Left renal pelvis (tissue), 4 donors: ENCODE measurements around the gene PLCG2. TPM values are rescaled to one million over a fixed set of nuclear protein-coding genes. Genes with fewer than 3 reads are reported as not detected.
"Not testable (repeated sequence)": the region's sequence is repeated elsewhere in the genome, so short reads cannot be mapped to it uniquely, and the experiment has no call there.

Experiments
- DNase-seq, 4 donors: peaks; one replicate each; pipeline ENCODE4 v3.0.0-alpha.2; 2013; ENCODE audit warnings: low read depth in 4 of 4, low spot score in 3 of 4
- polyA plus RNA-seq, 4 donors: library from polyadenylated mRNA; unstranded; fragments of 120-200 nt; gene quantifications; one replicate each; pipeline ENCODE4 v1.2.1, GENCODE V29; 2013; ENCODE audit not compliant: insufficient read length in 4 of 4

The PLCG2 gene
- polyA plus RNA-seq, 4 donors = 6.3 to 48.0 (median 41.4) TPM

DNA sequence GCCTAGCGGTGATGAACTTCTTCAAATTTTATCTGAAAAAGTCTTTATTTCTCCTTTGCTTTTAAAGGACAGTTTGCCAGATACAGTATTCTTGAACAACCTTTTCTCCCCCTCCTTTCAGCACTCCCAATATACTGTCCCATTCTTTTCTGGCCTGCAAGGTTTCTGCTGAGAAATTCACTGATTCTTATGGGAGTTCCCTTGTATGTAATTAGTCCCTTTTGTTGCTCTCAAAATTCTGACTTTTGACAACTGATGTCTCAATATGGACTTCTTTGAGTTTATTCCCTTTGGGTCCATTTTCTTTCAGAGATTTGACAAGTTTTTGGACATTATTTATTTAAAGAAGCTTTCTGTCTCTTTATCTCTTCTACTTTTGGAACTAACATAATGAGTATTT, 192.8 kb downstream of the PLCG2 start:
- no peak for DNase-seq

DNA sequence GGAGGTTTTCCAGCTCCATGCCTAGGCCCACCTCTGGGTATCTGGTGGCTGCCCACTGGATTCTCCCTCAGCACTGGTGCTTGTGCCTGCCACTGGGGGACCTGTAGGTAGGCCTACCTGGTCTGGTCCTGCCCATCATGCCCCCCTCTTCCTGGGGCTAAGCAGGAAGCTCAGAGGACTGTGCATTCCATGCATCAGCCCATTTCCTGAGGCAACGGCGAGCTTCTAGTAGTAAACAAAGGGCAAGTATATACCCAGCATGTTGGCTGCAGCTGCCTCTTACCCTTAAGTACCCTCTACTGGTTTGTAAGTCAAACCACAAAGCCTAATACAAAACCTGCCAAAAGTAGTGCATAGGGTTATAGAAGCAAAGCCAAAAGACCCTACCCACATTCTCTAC, 194.6 kb downstream of the PLCG2 start:
- no peak for DNase-seq

DNA sequence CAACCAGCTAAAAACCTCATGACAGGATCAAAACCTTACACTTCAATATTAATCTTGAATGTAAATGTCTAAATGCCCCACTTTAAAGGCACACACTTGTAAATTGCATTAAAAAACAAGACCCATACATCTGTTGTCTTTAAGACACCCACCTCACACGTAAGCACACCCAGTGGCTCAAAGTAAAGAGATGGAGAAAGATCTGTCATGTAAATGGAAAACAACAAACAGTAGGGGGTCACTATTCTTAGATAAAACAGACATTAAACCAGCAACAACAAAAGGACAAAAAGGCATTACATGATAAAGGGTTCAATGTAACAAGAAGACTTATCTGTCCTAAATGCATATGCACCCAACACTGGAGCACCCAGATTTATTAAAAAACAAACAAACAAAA, 196.5 kb downstream of the PLCG2 start:
- DNase-seq = no peak

DNA sequence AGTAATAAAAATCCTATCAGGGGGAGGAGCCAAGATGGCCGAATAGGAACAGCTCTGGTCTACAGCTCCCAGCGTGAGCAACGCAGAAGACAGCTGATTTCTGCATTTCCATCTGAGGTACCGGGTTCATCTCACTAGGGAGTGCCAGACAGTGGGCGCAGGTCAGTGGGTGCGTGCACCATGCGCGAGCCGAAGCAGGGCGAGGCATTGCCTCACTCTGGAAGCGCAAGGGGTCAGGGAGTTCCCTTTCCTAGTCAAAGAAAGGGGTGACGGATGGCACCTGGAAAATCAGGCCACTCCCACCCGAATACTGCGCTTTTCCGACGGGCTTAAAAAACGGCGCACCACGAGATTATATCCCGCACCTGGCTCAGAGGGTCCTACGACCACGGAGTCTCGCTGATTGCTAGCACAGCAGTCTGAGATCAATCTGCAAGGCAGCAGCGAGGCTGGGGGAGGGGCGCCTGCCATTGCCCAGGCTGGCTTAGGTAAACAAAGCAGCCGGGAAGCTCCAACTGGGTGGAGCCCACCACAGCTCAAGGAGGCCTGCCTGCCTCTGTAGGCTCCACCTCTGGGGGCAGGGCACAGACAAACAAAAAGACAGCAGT, 198.3 kb downstream of the PLCG2 start:
- DNase-seq = not testable (repeated sequence)

DNA sequence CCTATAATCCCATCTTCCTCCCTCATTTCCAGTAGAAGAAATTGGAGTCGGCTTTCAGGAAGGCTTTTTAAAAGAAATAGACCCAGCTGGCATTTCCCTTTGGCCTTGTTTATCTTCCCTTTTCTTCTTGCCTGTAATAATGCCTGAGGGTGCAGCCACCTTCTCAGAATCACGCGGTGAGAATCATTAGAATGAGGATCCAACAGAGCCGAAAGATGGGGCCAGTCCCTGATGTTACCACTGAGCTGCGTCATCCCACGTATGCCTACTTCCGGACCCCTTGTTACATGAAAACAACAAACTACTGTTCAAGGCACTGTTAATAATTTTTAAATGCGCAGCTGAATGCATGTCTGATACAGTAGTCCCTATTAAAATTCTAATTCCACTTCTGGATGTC, 208.0 kb downstream of the PLCG2 start:
- DNase-seq = no peak

DNA sequence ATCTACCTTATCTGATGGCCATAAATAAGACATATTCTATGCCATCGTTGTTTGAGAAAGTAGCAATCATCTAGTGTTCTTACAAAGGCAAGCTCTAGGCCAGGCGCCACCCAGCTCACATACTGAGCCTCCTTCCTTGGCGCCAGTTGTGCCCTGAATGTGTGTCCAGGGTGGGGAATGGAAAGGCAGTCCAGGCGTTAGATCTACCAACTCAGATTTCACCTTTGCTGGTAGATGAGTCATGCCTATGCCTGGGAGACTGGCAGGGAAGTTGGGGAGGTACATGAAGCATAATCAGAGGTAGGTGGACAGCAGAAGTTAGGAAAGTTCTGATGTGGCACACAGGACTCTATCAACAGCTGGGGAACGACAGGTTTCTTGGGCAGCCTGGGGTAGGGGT, 208.6 kb downstream of the PLCG2 start:
- DNase-seq = no peak

DNA sequence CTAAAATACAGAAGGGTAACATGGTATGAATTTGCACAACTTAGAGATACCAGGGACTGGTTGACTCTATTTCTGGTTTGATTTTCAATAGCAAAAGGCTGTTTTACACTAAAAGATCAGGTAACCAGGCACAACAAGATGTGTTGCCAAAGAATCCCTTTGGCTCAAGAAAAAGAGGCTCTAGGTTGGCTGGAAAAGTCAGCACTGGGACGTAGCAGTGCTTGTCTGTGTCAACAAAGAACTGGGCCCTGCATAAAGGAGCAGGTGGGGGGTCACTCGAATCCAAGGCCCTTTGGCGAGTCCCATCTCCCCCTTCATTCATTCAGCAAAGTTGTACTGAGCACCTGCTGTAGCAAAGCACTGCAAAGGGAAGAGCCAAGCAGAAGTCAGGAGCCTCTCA, 213.8 kb downstream of the PLCG2 start:
- no peak for DNase-seq

DNA sequence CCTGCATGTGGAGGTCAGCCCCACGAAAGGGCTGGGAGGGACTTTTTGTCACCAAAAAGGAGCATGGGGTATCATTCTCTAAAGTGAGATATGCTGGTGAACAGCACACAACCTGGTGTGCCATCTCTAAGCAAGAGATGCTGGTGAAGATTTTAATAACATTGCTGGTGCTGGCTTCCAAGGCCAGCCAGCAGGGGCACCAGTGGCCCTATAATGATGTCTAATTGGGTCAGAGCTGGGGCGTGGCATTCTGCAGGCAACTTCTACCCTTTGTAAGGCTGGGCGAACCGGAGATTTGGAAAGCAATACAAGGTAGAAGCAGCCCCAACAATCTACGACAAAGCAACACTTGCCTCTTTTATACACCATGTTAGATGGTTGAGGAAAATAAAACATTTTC, 215.4 kb downstream of the PLCG2 start:
- no peak for DNase-seq

DNA sequence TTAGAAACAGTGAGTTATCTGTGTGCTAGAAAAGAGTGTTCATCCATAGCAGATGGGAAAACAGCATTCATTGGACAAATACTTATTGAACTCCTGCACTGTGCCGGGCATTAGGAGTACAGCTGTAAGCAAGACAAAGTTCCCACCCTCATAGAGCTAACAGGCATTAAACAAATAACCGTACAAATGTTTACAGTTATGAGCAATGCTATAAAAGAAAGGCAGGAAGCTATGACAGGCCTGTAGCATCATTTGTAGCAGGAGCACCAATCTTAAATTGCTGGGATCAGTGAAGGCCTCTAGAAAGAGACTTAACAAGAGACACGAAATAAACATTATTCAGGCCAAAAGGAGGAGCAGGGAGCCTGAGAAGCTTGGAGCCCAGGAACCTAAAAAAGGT, 216.6 kb downstream of the PLCG2 start:
- no peak for DNase-seq

DNA sequence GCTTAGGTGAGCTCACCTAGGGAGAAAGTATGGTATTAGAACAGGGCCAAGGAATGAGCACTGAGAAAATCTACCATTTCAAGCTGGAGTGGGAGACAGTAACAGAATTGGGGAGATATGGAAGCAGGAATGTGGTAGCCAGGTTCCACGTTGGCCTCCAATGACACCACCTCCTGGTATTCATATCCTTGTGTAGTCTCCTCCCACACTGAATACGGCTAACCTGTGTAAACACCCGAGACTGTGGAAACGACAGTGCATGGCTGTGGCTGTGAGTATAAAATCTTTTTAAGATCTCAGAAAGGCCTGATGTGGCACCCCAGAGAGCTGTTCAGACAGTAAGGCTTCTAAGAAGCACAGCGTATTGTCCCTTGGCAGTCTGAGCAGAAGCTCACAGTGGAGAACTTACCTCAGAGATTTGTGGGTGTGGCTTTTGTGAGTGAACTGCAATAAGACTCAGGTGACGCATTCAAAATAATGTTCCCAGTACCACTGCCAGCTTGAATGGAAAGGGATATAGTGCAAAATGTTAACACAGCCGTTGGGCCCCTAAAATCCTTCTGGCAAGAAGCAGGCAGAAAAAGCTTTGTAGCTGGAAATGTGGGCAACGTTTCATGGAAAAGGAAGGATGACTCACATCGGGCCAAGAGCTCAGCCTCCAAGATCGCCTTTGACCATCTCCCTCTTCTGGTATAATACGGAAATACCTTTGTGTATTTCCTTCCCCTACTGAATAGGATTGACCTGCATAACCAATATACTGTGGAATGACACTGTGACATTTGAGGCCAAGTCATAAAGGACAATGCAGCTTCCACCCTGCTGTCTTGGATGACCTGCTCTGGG, 217.8 kb downstream of the PLCG2 start:
- no peak for DNase-seq

DNA sequence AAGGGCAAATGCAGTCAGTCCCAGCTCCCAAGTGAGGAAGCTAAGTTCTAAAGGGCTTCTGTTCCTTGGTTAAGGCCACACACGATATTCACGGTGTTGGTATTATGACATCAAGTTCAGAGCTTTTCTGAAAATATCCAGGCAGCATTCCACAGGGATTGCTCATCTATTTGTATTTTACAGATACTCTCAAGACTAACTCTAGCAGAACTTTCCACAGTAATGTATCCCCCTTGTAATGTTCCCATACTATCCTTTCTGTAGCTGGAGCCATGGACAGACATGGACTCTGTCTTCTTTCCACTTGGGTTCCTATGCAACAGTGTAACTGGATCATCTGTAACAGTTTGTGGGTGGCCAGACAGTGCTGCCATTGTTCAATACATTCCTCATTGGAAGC, 218.6 kb downstream of the PLCG2 start:
- no peak for DNase-seq

DNA sequence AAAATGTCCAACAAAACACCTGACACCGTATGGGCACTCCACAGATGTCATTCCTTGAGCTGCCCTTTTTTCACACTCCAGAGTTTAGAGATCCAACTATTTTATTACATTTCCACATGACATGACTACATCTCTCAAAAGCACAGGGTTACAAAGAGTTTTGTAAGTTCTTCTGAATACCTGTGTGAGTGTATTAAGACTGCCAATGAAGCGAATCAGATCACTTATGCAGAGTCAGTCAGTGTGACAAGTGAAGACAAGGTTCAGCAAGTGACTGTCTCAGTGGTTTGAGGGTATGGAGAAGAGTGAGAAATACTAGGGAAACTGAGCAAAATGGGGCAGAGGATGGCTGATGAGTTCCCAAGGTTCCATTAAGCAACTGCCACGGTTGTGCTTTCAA, 223.7 kb downstream of the PLCG2 start:
- DNase-seq = no peak

DNA sequence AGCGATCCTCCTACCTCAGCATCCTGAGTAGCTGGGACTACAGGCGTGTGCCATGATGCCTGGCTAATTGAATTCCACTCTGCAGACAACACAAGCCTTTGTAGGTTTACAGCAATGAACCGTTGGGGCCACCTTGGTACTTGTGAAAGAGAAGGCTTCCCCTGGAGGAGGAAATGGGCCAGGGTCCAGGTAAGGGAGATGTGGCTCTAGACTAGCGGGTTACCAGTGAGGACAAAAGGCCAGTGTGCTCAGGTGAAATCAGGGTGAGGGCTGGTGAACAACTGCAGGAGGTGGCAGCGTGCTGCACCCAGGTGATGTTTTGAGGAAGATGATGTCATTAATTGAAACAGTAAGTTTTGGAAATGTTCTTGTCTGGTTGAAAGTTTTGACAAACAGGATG, 225.5 kb downstream of the PLCG2 start:
- peak in 2 of 4 donors; percentile 14 to 40 for DNase-seq

DNA sequence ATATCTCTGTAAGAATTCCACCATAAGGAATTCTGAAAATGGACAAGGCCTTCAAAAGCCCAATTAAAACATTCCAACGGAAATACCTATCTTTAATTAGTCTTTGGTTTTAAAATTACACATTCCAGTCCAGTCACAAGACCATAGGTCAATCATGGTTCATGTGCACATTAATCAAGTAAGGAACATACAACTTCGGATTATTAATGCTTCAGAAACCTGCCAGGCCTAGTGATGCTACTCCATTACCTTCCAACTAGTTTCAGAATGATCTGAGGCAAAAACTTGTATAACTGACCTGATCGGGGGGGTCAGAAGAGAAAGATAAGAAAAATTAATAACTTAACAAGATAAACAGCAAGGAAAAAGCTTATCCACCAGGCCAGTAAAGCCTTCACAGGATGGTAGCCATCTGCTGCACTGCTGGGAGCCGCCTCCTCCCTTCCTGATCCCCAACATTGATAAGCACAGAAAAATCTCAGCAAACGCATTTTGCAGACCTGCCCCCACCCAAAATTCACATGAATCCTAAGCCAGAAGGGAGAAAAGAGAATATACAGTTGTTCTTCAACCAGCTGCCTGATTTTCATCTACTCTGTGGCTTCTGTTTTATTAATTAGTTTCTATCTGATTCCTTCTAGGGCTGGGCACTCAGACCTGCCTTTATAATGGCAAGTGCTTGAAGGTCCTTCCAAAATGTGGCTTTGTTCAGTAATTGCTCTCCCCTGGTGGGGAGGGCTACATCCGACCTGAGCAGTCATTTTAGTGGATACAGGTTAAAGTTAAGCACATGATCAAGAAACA, 226.1 kb downstream of the PLCG2 start:
- peak in 2 of 4 donors; percentile 35 to 48 for DNase-seq

DNA sequence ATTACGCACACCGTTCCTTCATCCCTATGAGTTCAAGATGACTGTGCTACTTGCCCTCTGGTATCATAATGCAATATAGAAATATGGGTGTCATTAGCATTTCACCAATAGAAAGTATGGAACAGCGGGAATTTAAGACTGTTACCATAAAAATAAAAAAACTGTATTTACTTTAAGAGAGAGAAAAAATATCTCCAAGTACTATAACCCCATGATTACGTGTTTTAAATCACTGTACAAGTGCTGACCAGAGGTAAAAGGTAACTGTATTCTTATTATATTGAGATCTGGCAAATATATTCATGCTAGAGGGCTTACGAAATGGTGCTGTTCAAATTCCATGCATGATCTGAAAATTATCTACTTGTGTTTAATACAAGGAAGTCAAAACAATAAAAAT, 226.9 kb downstream of the PLCG2 start:
- DNase-seq = no peak

DNA sequence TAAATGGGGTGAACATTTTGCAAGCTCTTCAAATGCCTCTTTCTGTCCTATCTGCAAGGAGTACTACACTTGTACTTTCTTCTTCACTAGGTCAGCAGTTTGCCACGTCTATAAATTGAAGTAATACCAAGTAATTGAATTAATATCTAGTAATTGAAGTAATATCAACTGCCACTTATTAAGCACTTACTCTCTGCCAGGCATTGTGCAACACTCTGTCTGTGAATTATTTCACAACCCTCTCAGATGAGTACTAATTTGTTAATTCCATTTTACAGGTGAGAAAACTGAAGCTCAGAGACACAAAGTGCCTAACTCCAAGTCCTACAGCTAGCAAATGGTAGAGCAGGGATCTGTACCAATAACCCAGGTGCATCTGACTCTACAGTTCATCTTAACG, 228.1 kb downstream of the PLCG2 start:
- DNase-seq = no peak

DNA sequence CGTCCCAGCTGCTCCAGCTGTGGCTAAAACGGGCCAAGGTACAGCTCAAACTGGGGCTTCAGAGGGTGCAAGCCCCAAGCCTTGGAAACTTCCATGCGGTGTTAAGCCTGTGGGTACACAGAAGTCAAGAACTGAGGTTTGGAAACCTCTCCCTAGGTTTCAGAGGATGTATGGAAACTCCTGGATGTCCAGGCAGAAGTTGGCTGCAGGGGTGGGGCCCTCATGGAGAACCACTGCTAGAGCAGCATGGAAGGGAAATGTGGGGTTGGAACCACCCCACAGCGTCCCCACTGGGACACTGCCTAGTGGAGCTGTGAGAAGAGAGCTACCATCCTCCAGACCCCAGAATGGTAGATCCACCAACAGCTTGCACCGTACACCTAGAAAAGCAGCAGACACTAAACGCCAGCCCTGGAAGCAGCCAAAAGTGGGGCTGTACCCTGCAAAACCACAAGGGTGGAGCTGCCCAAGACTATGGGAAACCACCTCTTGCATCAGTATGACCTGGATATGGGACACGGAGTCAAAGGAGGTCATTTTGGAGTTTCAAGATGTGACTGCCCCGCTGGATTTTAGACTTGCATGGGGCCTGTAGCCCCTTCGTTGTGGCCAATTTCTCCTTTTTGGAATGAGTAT, 230.0 kb downstream of the PLCG2 start:
- DNase-seq = no peak

DNA sequence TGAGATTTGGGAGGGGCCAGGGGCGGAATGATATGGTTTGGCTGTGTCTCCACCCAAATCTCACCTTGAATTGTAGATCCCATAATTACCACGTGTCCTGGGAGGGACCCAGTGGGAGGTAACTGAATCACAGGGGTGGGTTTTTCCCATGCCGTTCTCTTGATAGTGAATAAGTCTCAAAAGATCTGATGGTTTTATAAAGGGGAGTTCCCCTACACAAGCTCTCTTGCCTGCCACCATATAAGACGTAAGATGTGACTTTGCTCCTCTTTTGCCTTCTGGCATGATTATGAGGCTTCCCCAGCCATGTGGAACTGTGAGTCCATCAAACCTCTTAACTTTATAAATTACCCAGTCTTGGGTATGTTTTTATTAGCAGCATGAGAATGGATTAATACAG, 230.7 kb downstream of the PLCG2 start:
- DNase-seq = not testable (repeated sequence)

DNA sequence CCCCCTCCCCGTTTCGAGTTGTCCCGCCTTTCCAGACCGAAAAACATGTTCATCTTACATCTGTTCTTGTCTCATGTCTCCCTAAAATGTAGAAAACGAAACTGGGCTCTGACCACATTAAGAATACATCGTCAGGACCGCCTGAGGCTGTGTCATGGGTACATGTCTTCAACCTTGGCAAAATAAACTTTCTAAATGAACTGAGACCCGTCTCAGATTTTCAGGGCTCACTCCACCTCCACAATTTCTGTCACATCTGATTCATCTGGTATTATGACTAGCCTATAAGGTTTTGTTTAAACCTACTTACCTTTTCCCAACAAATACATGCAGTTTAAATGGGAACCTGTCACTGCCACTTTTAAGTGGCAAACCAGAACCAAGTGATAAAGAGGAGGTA, 231.6 kb downstream of the PLCG2 start:
- DNase-seq = no peak

DNA sequence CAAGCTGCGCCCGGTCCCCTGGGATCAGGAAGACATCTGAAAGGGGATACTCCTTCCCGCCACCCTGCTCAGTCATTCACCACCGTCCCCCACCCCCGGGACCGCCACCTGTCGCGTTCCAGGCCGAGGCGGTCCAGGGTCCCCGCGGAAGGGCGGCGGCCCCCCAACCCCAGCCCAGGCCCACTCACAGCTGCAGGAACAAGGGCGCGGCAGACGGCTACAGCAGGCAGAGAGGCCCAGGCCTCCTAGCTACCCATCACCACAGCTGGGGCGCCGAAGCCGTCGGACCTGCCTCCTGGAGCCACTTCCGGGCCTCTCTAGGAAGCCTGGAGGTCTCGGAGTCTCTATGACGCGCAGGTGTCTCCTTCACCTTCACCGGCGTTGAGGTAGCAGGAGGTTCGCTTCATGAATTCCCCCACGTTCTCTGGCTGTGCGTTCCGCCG, 232.1 kb downstream of the PLCG2 start, which contains the start of gene SDR42E1:
TSS of gene SDR42E1 (minus strand) at position 272 of the 443 bp plus-strand sequence. CDS start 10,612 bp downstream, outside the sequence.
- DNase-seq = peak in 2 of 4 donors; percentile 33 to 59
